H9 (cell line): ENCODE measurements around the gene IL24. TPM values are rescaled to one million over a fixed set of nuclear protein-coding genes. Genes with fewer than 3 reads are reported as not detected.

Experiments used
- DNase-seq: peaks from one replicate; pipeline ENCODE4 v3.0.0-alpha.2; 2017
- H2AFZ ChIP-seq: one replicate; pipeline ENCODE4 v1.6.1; 2013; ENCODE audit warnings: mild to moderate bottlenecking, low read length, control low read depth, moderate library complexity
- H2AK5ac ChIP-seq: 2 replicates; pipeline ENCODE4 v1.6.1; 2013; ENCODE audit warnings: low read length, control low read depth, mixed read lengths; ENCODE audit not compliant: insufficient read length
- H2BK120ac ChIP-seq: one replicate; pipeline ENCODE4 v1.6.1; 2013; ENCODE audit warnings: low read depth, mild to moderate bottlenecking, low read length, control low read depth, inconsistent platforms; ENCODE audit not compliant: poor library complexity, severe bottlenecking
- H2BK12ac ChIP-seq: 2 replicates; pipeline ENCODE4 v1.6.1; 2013; ENCODE audit warnings: low read length, control low read depth, mixed read lengths, low read depth; ENCODE audit not compliant: insufficient read length
- H2BK15ac ChIP-seq: 2 replicates; pipeline ENCODE4 v1.6.1; 2013; ENCODE audit warnings: low read depth, low read length, control low read depth
- H2BK20ac ChIP-seq: one replicate; pipeline ENCODE4 v1.6.1; 2013; ENCODE audit warnings: low read depth, mild to moderate bottlenecking, low read length, control low read depth, inconsistent platforms; ENCODE audit not compliant: poor library complexity, severe bottlenecking
- H2BK5ac ChIP-seq: 2 replicates; pipeline ENCODE4 v1.6.1; 2013; ENCODE audit warnings: low read length, control low read depth, mixed read lengths; ENCODE audit not compliant: insufficient read length
- H3K14ac ChIP-seq: 2 replicates; pipeline ENCODE4 v1.6.1; 2013; ENCODE audit warnings: low read length, control low read depth; ENCODE audit not compliant: insufficient read depth
- H3K18ac ChIP-seq: 2 replicates; pipeline ENCODE4 v1.6.1; 2013; ENCODE audit warnings: low read depth, mild to moderate bottlenecking, mixed read lengths, low read length, control low read depth; ENCODE audit not compliant: insufficient read length
- H3K23ac ChIP-seq: 2 replicates; pipeline ENCODE4 v1.6.1; 2013; ENCODE audit warnings: low read length, control low read depth, mixed read lengths, low read depth; ENCODE audit not compliant: insufficient read length
- H3K23me2 ChIP-seq: 2 replicates; pipeline ENCODE4 v1.6.1; 2013; ENCODE audit warnings: low read depth, mild to moderate bottlenecking, mixed read lengths, low read length, control low read depth; ENCODE audit not compliant: insufficient read length, poor library complexity, severe bottlenecking
- H3K27ac ChIP-seq: 2 replicates; pipeline ENCODE4 v1.5.1; 2013; ENCODE audit warnings: low read length, control low read depth, mixed read lengths, low read depth; ENCODE audit not compliant: insufficient read length
- H3K27me3 ChIP-seq: 2 replicates; pipeline ENCODE4 v1.6.1; 2013; ENCODE audit warnings: low read length, control low read depth, inconsistent platforms; ENCODE audit not compliant: insufficient read depth
- H3K4ac ChIP-seq: 2 replicates; pipeline ENCODE4 v1.6.1; 2013; ENCODE audit warnings: low read depth, mild to moderate bottlenecking, control low read depth, inconsistent platforms, low read length, moderate library complexity
- H3K4me1 ChIP-seq: 2 replicates; pipeline ENCODE4 v1.6.1; 2013; ENCODE audit warnings: low read length, control low read depth, inconsistent platforms; ENCODE audit not compliant: insufficient read depth
- H3K4me2 ChIP-seq: 2 replicates; pipeline ENCODE4 v1.6.1; 2013; ENCODE audit warnings: low read length, control low read depth, mixed read lengths; ENCODE audit not compliant: insufficient read length, insufficient read depth
- H3K56ac ChIP-seq: 2 replicates; pipeline ENCODE4 v1.6.1; 2013; ENCODE audit warnings: low read depth, mild to moderate bottlenecking, mixed read lengths, low read length, control low read depth; ENCODE audit not compliant: insufficient read length
- H3K79me1 ChIP-seq: 2 replicates; pipeline ENCODE4 v1.6.1; 2013; ENCODE audit warnings: low read depth, mild to moderate bottlenecking, moderate library complexity, low read length, control low read depth, inconsistent platforms; ENCODE audit not compliant: insufficient read depth, poor library complexity, severe bottlenecking
- H3K79me2 ChIP-seq: 2 replicates; pipeline ENCODE4 v1.6.1; 2013; ENCODE audit warnings: low read length, control low read depth, inconsistent platforms; ENCODE audit not compliant: insufficient read depth
- H3K9ac ChIP-seq: 2 replicates; pipeline ENCODE4 v1.6.1; 2013; ENCODE audit warnings: low read length, control low read depth, mixed read lengths; ENCODE audit not compliant: insufficient read length; ENCODE audit errors: extremely low read depth
- H3K9me3 ChIP-seq: one replicate; pipeline ENCODE4 v1.6.1; 2013; ENCODE audit warnings: low read depth, low read length, inconsistent platforms; ENCODE audit not compliant: control insufficient read depth
- H3T11ph ChIP-seq: one replicate; pipeline ENCODE4 v1.6.1; 2013; ENCODE audit warnings: mild to moderate bottlenecking, low read length, control low read depth, inconsistent platforms
- H4K20me1 ChIP-seq: one replicate; pipeline ENCODE4 v1.6.1; 2013; ENCODE audit not compliant: control insufficient read depth, insufficient read length, insufficient read depth
- H4K5ac ChIP-seq: 2 replicates; pipeline ENCODE4 v1.6.1; 2013; ENCODE audit warnings: low read depth, mild to moderate bottlenecking, mixed read lengths, low read length, control low read depth; ENCODE audit not compliant: insufficient read length
- H4K8ac ChIP-seq: replicated peaks from 2 replicates; pipeline ENCODE4 v1.6.1; 2013; ENCODE audit warnings: low read length, control low read depth, mixed read lengths, low read depth; ENCODE audit not compliant: insufficient read length
- H4K91ac ChIP-seq: 2 replicates; pipeline ENCODE4 v1.6.1; 2013; ENCODE audit warnings: low read depth, mild to moderate bottlenecking, moderate library complexity, mixed read lengths, low read length, control low read depth; ENCODE audit not compliant: insufficient read length
- H3K27ac Mint-ChIP-seq, 3 experiments: 2 replicates in 2 of 3; 3 replicates in 1 of 3; pipeline ENCODE4 v1.8.0; 2020 to 2021; ENCODE audit warnings: mixed read lengths in 3 of 3, mild to moderate bottlenecking in 1 of 3, moderate library complexity in 1 of 3
- H3K27me3 Mint-ChIP-seq: 2 replicates; pipeline ENCODE4 v1.8.0; 2021; ENCODE audit warnings: low read depth, mild to moderate bottlenecking, moderate library complexity, mixed read lengths
- H3K36me3 Mint-ChIP-seq, 3 experiments: 2 replicates in 2 of 3; 3 replicates in 1 of 3; pipeline ENCODE4 v1.8.0; 2020 to 2021; ENCODE audit warnings: low read depth in 3 of 3, mixed read lengths in 3 of 3; ENCODE audit not compliant: insufficient read depth in 1 of 3
- H3K4me1 Mint-ChIP-seq, 2 experiments: 2 replicates each; pipeline ENCODE4 v1.8.0; 2020; ENCODE audit warnings: mixed read lengths in 2 of 2
- H3K4me3 Mint-ChIP-seq, 2 experiments: 2 replicates in 1 of 2; 3 replicates in 1 of 2; pipeline ENCODE4 v1.8.0; 2020 to 2021; ENCODE audit warnings: mild to moderate bottlenecking in 2 of 2, mixed read lengths in 2 of 2, moderate library complexity in 1 of 2
- H3K9me3 Mint-ChIP-seq, 2 experiments: 2 replicates in 1 of 2; 3 replicates in 1 of 2; pipeline ENCODE4 v1.8.0; 2020; ENCODE audit warnings: mild to moderate bottlenecking in 2 of 2, mixed read lengths in 2 of 2, moderate library complexity in 1 of 2
- WGBS: extraction: QIAGEN DNeasy Blood & Tissue Kit; methylation state at CpG from one replicate; pipeline ENCODE4 v1.1.7; 2013; ENCODE audit warnings: missing lambda C conversion rate, low lambda C conversion rate, mixed read lengths; ENCODE audit not compliant: insufficient read length; ENCODE audit errors: extremely low coverage; 5-methylcytosine and 5-hydroxymethylcytosine counted together
- total RNA-seq: library from RNA; stranded (reverse); gene quantifications from 2 replicates; pipeline ENCODE4 v1.2.1, GENCODE V29; 2021
- TF ChIP-seq, protein P1 (sequence below): fragments of 200-600 bp; sonication (generic); conservative IDR thresholded peaks from 3 replicates; pipeline ENCODE4 v1.8.0; 2021; ENCODE audit warnings: antibody characterized with exemption, mild to moderate bottlenecking

Gene IL24
- total RNA-seq, 1 experiment from 2014 or later = not detected

DNA sequence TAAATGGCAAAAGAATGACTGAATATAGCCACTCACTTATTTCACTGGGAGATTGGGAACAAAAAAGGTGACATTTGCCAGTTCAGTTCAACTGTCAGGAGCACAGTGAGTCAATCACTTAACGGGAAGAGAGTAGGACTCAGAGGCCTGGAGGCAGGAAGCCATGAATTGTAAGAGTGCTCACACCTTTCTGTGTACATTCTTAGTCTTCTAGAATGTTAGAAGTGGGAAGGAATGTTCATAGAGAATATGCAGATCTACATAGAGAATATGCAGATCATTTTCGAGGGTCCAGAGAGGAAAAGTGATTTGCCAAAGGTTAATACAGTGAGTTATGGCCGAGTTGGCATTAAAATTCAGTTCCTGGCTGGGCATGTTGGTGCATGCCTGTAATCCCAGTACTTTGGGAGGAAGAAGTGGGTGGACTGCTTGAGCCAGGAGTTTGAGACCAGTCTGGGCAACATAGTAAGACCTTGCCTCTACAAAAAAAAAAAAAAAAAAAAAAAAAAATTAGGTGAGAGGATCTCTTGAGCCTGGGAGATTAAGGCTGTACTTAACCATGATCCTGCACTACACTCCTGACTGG, 23.5 kb upstream of the IL24 start:
- H2AK5ac ChIP-seq = no peak overlapping the region
- no peak overlapping the region for H3K4me3 Mint-ChIP-seq
- H3K79me2 ChIP-seq = no peaks in the 10 kb centered on the region
- no peaks in the 10 kb centered on the region for H3K4me1 Mint-ChIP-seq
- H3K9me3 ChIP-seq = peaks cover 5% of the 10 kb centered on the region
- no peak overlapping the region for H4K8ac ChIP-seq
- TF ChIP-seq, protein P1, sequence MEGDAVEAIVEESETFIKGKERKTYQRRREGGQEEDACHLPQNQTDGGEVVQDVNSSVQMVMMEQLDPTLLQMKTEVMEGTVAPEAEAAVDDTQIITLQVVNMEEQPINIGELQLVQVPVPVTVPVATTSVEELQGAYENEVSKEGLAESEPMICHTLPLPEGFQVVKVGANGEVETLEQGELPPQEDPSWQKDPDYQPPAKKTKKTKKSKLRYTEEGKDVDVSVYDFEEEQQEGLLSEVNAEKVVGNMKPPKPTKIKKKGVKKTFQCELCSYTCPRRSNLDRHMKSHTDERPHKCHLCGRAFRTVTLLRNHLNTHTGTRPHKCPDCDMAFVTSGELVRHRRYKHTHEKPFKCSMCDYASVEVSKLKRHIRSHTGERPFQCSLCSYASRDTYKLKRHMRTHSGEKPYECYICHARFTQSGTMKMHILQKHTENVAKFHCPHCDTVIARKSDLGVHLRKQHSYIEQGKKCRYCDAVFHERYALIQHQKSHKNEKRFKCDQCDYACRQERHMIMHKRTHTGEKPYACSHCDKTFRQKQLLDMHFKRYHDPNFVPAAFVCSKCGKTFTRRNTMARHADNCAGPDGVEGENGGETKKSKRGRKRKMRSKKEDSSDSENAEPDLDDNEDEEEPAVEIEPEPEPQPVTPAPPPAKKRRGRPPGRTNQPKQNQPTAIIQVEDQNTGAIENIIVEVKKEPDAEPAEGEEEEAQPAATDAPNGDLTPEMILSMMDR = no peak
- H3K23ac ChIP-seq = no peak overlapping the region
- no peak overlapping the region for H3K27ac Mint-ChIP-seq
- H3K27me3 ChIP-seq = no peaks in the 10 kb centered on the region
- no peak overlapping the region for H3K56ac ChIP-seq
- no peak for DNase-seq
- no peaks in the 10 kb centered on the region for H4K20me1 ChIP-seq
- H3K9ac ChIP-seq = no peak overlapping the region
- H3K9me3 Mint-ChIP-seq = peaks cover 23 to 25% of the 10 kb centered on the region in 2 experiments
- no peak overlapping the region for H2AFZ ChIP-seq
- no peaks in the 10 kb centered on the region for H3K4me1 ChIP-seq
- no peaks in the 10 kb centered on the region for H3K79me1 ChIP-seq
- no peak overlapping the region for H3K14ac ChIP-seq
- H2BK12ac ChIP-seq = no peak overlapping the region
- no peak overlapping the region for H3K4ac ChIP-seq
- no peak overlapping the region for H2BK120ac ChIP-seq
- no peak overlapping the region for H2BK15ac ChIP-seq
- no peak overlapping the region for H4K91ac ChIP-seq
- H2BK20ac ChIP-seq = no peak overlapping the region
- H3K4me2 ChIP-seq = no peak overlapping the region
- H2BK5ac ChIP-seq = no peak overlapping the region
- no peak overlapping the region for H3T11ph ChIP-seq
- H4K5ac ChIP-seq = no peak overlapping the region
- H3K36me3 Mint-ChIP-seq = peaks cover 0 to 8% (median 4%) of the 10 kb centered on the region in 3 experiments; a peak in 5 of 7 replicates
- peaks cover 18% of the 10 kb centered on the region for H3K27me3 Mint-ChIP-seq
- no peak overlapping the region for H3K27ac ChIP-seq
- no peaks in the 10 kb centered on the region for H3K23me2 ChIP-seq
- no CpG with 5 or more reads among the region's 3 CpGs for WGBS
- H3K18ac ChIP-seq = no peak overlapping the region
